SK-N-MC (cell line): ENCODE results near the gene CCDC187.

Experiments
- EZH2 ChIP-seq: fragments of 200-600 bp; sonication (generic); IDR thresholded peaks from one replicate; pipeline ENCODE4 v1.6.1; 2017; ENCODE audit warnings: antibody characterized with exemption
- FOXP2 ChIP-seq: optimal IDR thresholded peaks from 2 replicates; pipeline ENCODE3; 2011; ENCODE audit warnings: mild to moderate bottlenecking, moderate library complexity; ENCODE audit not compliant: insufficient read depth; ENCODE audit errors: extremely low read length, control extremely low read depth

GRCh38 chr9:136312436-136312835 is 8.5 kb upstream of the CCDC187 start:
- TF ChIP-seq EZH2 (no peak), FOXP2 (no peak)
